ENCODE measurements around the gene PLA2G4E. TPM values are rescaled to one million over a fixed set of nuclear protein-coding genes. Genes with fewer than 3 reads are reported as not detected.

PLA2G4E gene
- total and polyA plus RNA-seq, 2 experiments from 2014 or later = 0.06 TPM; not detected in 1

DNA sequence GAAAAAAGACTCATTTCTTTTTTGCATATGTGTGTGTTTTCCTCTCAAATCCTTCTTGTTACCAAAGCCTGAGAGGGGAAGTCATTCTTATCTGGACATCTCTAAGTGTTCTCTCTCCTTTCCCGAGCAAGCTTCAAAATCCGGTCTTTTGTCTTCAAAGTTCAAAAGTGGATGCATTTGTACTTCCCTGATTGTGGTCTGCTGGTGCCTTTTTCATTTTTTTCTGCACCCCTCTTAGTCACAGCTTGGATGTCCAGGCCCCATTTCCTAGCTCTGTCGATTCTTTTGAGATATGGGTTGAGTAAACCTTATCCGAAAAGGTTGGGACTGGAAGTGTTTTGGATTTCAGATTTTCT lies 83.3 kb downstream of the PLA2G4E start:
- Histone ChIP-seq H3K4me1 (ENCODE audit: low read depth) (peaks cover 39% of the 10 kb centered on the region), H3K4me3 (no peak overlapping the region), H3K36me3 (peaks cover 7% of the 10 kb centered on the region), H3K27ac (peak overlapping the region; percentile 66), H3K27me3 (no peaks in the 10 kb centered on the region), H3K9me3 (ENCODE audit: low read depth) (no peaks in the 10 kb centered on the region)
- DNase-seq (ENCODE audit: low read depth in 1 of 2, low spot score in 1 of 2) = no peak
- TF ChIP-seq, protein P1, sequence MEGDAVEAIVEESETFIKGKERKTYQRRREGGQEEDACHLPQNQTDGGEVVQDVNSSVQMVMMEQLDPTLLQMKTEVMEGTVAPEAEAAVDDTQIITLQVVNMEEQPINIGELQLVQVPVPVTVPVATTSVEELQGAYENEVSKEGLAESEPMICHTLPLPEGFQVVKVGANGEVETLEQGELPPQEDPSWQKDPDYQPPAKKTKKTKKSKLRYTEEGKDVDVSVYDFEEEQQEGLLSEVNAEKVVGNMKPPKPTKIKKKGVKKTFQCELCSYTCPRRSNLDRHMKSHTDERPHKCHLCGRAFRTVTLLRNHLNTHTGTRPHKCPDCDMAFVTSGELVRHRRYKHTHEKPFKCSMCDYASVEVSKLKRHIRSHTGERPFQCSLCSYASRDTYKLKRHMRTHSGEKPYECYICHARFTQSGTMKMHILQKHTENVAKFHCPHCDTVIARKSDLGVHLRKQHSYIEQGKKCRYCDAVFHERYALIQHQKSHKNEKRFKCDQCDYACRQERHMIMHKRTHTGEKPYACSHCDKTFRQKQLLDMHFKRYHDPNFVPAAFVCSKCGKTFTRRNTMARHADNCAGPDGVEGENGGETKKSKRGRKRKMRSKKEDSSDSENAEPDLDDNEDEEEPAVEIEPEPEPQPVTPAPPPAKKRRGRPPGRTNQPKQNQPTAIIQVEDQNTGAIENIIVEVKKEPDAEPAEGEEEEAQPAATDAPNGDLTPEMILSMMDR (IDR thresholded peaks at IDR 0.05; ENCODE audit: low read depth, low read length) = no peak

DNA sequence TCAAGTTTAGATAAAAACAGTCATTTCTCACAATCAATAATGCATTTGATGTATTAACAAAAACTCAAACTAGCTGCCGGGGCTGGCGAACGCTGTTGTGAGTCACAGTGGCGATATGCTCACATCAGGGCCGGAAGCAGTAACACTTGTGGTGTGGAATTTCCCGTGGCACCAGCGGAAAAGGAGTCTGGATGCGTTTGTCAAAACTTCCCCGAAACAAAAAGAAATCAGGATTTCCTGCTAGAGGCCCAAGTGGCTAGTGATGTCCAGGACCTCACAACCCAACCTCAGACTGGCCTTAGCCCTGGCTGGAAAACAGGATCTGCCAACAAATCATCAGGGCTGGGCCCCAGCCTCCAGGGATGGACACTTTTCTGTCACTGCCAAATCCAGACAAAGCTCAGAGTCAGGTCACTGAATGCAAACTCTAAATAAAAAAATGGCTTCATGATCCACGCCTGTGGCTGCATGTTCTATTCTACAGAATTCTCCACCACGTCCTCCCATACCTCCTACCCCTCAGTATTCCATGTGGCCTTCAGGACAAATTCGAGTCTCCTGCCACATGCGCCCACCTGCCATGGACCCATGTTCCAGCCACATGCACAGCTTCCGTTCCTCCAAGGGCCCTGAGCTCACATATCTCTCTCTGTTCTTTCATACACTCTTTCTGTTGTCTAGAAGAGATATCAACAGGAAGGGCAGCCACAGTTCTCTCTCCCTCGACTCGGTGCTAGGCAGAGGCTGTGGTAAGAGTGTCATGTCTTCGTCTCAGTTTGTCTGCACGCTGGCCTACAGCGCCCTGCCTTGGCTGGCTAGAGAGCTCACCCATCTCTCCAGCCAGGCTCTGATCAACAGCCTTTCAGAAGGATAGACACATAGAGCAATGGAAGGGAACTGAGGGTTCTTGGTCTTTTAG lies 83.9 kb downstream of the PLA2G4E start:
- H3K9me3 ChIP-seq (ENCODE audit: low read depth) = no peaks in the 10 kb centered on the region
- H3K4me3 ChIP-seq = no peak overlapping the region
- TF ChIP-seq, protein P1 (IDR thresholded peaks at IDR 0.05; ENCODE audit: low read depth, low read length) = no peak
- no peaks in the 10 kb centered on the region for H3K27me3 ChIP-seq
- H3K27ac ChIP-seq = peak overlapping the region; percentile 66
- DNase-seq (ENCODE audit: low read depth in 1 of 2, low spot score in 1 of 2) = peak in 1 of 2 donors; percentile 71
- H3K36me3 ChIP-seq = peaks cover 7% of the 10 kb centered on the region
- H3K4me1 ChIP-seq (ENCODE audit: low read depth) = peaks cover 39% of the 10 kb centered on the region

- DNase-seq (ENCODE audit: low read depth in 1 of 2, low spot score in 1 of 2) = no peak
- Histone ChIP-seq H3K9me3 (ENCODE audit: low read depth) (no peaks in the 10 kb centered on the region), H3K27me3 (no peaks in the 10 kb centered on the region), H3K27ac (no peak overlapping the region), H3K4me3 (no peak overlapping the region), H3K36me3 (peaks cover 2% of the 10 kb centered on the region), H3K4me1 (ENCODE audit: low read depth) (peaks cover 39% of the 10 kb centered on the region)
- TF ChIP-seq, protein P1 (IDR thresholded peaks at IDR 0.05; ENCODE audit: low read depth, low read length) = no peak
Measured at GRCh38 chr15:41936155-41936554, 84.7 kb downstream of the PLA2G4E start.

DNA sequence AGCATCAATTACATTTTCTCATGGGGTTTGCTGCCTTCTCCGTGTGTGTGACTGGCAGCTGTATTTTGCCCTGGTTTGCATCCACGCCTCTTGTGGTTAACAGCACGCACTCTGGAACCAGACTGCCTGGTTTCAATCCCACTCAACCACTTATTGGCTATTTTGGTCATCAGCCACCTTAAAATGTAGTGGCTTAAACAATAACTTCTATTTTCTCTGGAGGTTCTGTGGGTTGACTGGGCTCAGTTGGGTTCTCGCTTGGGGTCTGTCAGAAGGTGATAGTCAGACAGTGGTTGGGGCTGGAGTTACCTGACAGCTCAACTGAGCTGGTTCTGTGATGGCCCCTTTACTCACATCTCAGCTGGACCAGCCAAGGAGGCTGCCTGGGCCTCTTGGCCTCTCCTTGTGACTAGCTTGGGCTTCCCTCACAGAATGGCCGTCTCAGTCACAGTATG lies 85.2 kb downstream of the PLA2G4E start:
- no peaks in the 10 kb centered on the region for H3K27me3 ChIP-seq
- H3K9me3 ChIP-seq (ENCODE audit: low read depth) = no peaks in the 10 kb centered on the region
- no peak overlapping the region for H3K4me3 ChIP-seq
- no peaks in the 10 kb centered on the region for H3K36me3 ChIP-seq
- TF ChIP-seq, protein P1 (IDR thresholded peaks at IDR 0.05; ENCODE audit: low read depth, low read length) = no peak
- peaks cover 39% of the 10 kb centered on the region for H3K4me1 ChIP-seq (ENCODE audit: low read depth)
- H3K27ac ChIP-seq = no peak overlapping the region
- no peak for DNase-seq (ENCODE audit: low read depth in 1 of 2, low spot score in 1 of 2)

GRCh38 chr15:41934843-41935242 lies 86.0 kb downstream of the PLA2G4E start:
- peaks cover 39% of the 10 kb centered on the region for H3K4me1 ChIP-seq (ENCODE audit: low read depth)
- H3K4me3 ChIP-seq = no peak overlapping the region
- H3K36me3 ChIP-seq = no peaks in the 10 kb centered on the region
- H3K9me3 ChIP-seq (ENCODE audit: low read depth) = no peaks in the 10 kb centered on the region
- H3K27me3 ChIP-seq = no peaks in the 10 kb centered on the region
- TF ChIP-seq, protein P1 (IDR thresholded peaks at IDR 0.05; ENCODE audit: low read depth, low read length) = no peak
- no peak overlapping the region for H3K27ac ChIP-seq
- DNase-seq (ENCODE audit: low read depth in 1 of 2, low spot score in 1 of 2) = no peak

Data from cardiac muscle cell (in vitro differentiated cells and primary cell).